SK-N-SH treated with all-trans-retinoic acid at 6 μM for 48 hours (cell line): ENCODE measurements around the gene DEF6.

Experiments
- ATAC-seq: fragments of 200-7000 bp; cut with Tn5 transposase; 3 replicates; pipeline ENCODE4 v1.9.1; 2020; ENCODE audit warnings: mild to moderate bottlenecking, moderate library complexity
- ARNTL ChIP-seq: fragments of 450-650 bp; formaldehyde crosslinking; IDR thresholded peaks from 2 replicates; pipeline ENCODE4 v1.5.0; 2020; ENCODE audit warnings: low read depth, mild to moderate bottlenecking, moderate library complexity, borderline replicate concordance
- BACH2 ChIP-seq: fragments of 250-450 bp; sonication (Bioruptor Pico); IDR thresholded peaks from 2 replicates; pipeline ENCODE4 v1.9.0; 2021; ENCODE audit warnings: mild to moderate bottlenecking, borderline replicate concordance
- CREB5 ChIP-seq: fragments of 250-450 bp; sonication (Bioruptor Pico); IDR thresholded peaks from 2 replicates; pipeline ENCODE4 v1.5.1; 2020; ENCODE audit warnings: low read depth, mild to moderate bottlenecking, moderate library complexity
- CSDC2 ChIP-seq: fragments of 250-450 bp; sonication (Bioruptor Pico); IDR thresholded peaks from 2 replicates; pipeline ENCODE4 v1.5.0; 2020; ENCODE audit warnings: mild to moderate bottlenecking, moderate library complexity
- CSRNP3 ChIP-seq: fragments of 250-450 bp; sonication (Bioruptor Pico); IDR thresholded peaks from 2 replicates; pipeline ENCODE4 v1.5.1; 2021; ENCODE audit warnings: mild to moderate bottlenecking, moderate library complexity
- GLIS3 ChIP-seq: fragments of 250-450 bp; sonication (Bioruptor Pico); IDR thresholded peaks from 2 replicates; pipeline ENCODE4 v1.5.0; 2020; ENCODE audit warnings: mild to moderate bottlenecking, moderate library complexity
- ISL1 ChIP-seq: fragments of 250-450 bp; sonication (Bioruptor Pico); IDR thresholded peaks from 2 replicates; pipeline ENCODE4 v2.1.2; 2022; ENCODE audit warnings: mild to moderate bottlenecking, moderate library complexity
- OSR1 ChIP-seq: fragments of 250-450 bp; sonication (Bioruptor Pico); IDR thresholded peaks from 2 replicates; pipeline ENCODE4 v1.8.0; 2022; ENCODE audit warnings: moderate library complexity, mild to moderate bottlenecking, inconsistent platforms
- PATZ1 ChIP-seq: fragments of 250-450 bp; sonication (Bioruptor Pico); IDR thresholded peaks from 2 replicates; pipeline ENCODE4 v1.8.0; 2020; ENCODE audit warnings: mild to moderate bottlenecking, moderate library complexity, borderline replicate concordance
- POU6F1 ChIP-seq: fragments of 250-450 bp; sonication (Bioruptor Pico); IDR thresholded peaks from 2 replicates; pipeline ENCODE4 v1.8.0; 2021; ENCODE audit warnings: low read depth, mild to moderate bottlenecking, moderate library complexity, borderline replicate concordance
- PPARA ChIP-seq: fragments of 250-450 bp; sonication (Bioruptor Pico); IDR thresholded peaks from 2 replicates; pipeline ENCODE4 v1.5.0; 2020; ENCODE audit warnings: mild to moderate bottlenecking, borderline replicate concordance
- RARB ChIP-seq: fragments of 250-450 bp; sonication (Bioruptor Pico); IDR thresholded peaks from 2 replicates; pipeline ENCODE4 v1.8.0; 2021; ENCODE audit warnings: mild to moderate bottlenecking, moderate library complexity
- SNAI2 ChIP-seq: fragments of 250-450 bp; sonication (Bioruptor Pico); IDR thresholded peaks from 2 replicates; pipeline ENCODE4 v1.5.0; 2020; ENCODE audit warnings: mild to moderate bottlenecking, moderate library complexity
- TCF4 ChIP-seq: fragments of 250-450 bp; sonication (Bioruptor Pico); IDR thresholded peaks from 2 replicates; pipeline ENCODE4 v1.8.0; 2021; ENCODE audit warnings: mild to moderate bottlenecking, moderate library complexity, borderline replicate concordance
- TOX ChIP-seq: fragments of 250-450 bp; sonication (Bioruptor Pico); IDR thresholded peaks from 2 replicates; pipeline ENCODE4 v1.8.0; 2021; ENCODE audit warnings: mild to moderate bottlenecking, moderate library complexity, borderline replicate concordance
- TSHZ2 ChIP-seq: fragments of 250-450 bp; sonication (Bioruptor Pico); IDR thresholded peaks from 2 replicates; pipeline ENCODE4 v1.5.0; 2020; ENCODE audit warnings: mild to moderate bottlenecking, moderate library complexity
- ZFP3 ChIP-seq: fragments of 250-450 bp; sonication (Bioruptor Pico); IDR thresholded peaks from 2 replicates; pipeline ENCODE4 v1.5.0; 2020; ENCODE audit warnings: mild to moderate bottlenecking, moderate library complexity
- ZNF565 ChIP-seq: fragments of 450-650 bp; formaldehyde crosslinking; conservative IDR thresholded peaks from 2 replicates; pipeline ENCODE4 v1.5.0; 2020; ENCODE audit warnings: low read depth, mild to moderate bottlenecking, moderate library complexity
- ZNF8 ChIP-seq: fragments of 450-650 bp; formaldehyde crosslinking; IDR thresholded peaks from 2 replicates; pipeline ENCODE4 v1.5.0; 2020; ENCODE audit warnings: mild to moderate bottlenecking, moderate library complexity

DEF6 gene

GRCh38 chr6:35288834-35289233 lies 8.8 kb upstream of the DEF6 start:
- ATAC-seq = no peak
- no peak for TF ChIP-seq POU6F1
- TF ChIP-seq SNAI2 = no peak
- TF ChIP-seq CREB5 (CRISPR knock-in tag) = no peak
- no peak for TF ChIP-seq TOX (CRISPR knock-in tag)
- TF ChIP-seq ZNF8 (CRISPR knock-in tag) = no peak
- TF ChIP-seq ZFP3 (CRISPR knock-in tag) = no peak
- TF ChIP-seq PATZ1 (CRISPR knock-in tag) = no peak
- no peak for TF ChIP-seq OSR1 (CRISPR knock-in tag)
- no peak for TF ChIP-seq ISL1 (CRISPR knock-in tag)

- ATAC-seq = no peak
Measured at GRCh38 chr6:35291491-35291890, 6.1 kb upstream of the DEF6 start.

More at GRCh38 chr6:35291491-35291890, 6.1 kb upstream of the DEF6 start:
- TF ChIP-seq TCF4 (CRISPR knock-in tag) = no peak
- TF ChIP-seq PATZ1 (CRISPR knock-in tag) = no peak
- no peak for TF ChIP-seq CSRNP3 (CRISPR knock-in tag)
- TF ChIP-seq TSHZ2 (CRISPR knock-in tag) = no peak
- TF ChIP-seq OSR1 (CRISPR knock-in tag) = no peak
- TF ChIP-seq ARNTL (CRISPR knock-in tag) = no peak
- no peak for TF ChIP-seq ZFP3 (CRISPR knock-in tag)
- no peak for TF ChIP-seq BACH2
- TF ChIP-seq SNAI2 = no peak
- TF ChIP-seq ZNF565 (CRISPR knock-in tag) = no peak
- no peak for TF ChIP-seq RARB (CRISPR knock-in tag)
- TF ChIP-seq GLIS3 (CRISPR knock-in tag) = no peak
- no peak for TF ChIP-seq CSDC2
- no peak for TF ChIP-seq POU6F1
- no peak for TF ChIP-seq PPARA (CRISPR knock-in tag)
